Brain microvascular endothelial cell (primary cell): Measurements from ENCODE around the gene ZNF747.

Experiments
- DNase-seq: peaks from one replicate; pipeline ENCODE4 v3.0.0-alpha.2; 2020
- H3K27ac ChIP-seq: fragments of 250-450 bp; sonication (Bioruptor Pico); 2 replicates; pipeline ENCODE4 v1.5.1; 2020; ENCODE audit warnings: mild to moderate bottlenecking, moderate library complexity
- H3K27me3 ChIP-seq: fragments of 250-450 bp; sonication (Bioruptor Pico); replicated peaks from 2 replicates; pipeline ENCODE4 v1.5.1; 2020; ENCODE audit warnings: mild to moderate bottlenecking
- H3K36me3 ChIP-seq: fragments of 250-450 bp; sonication (Bioruptor Pico); replicated peaks from 2 replicates; pipeline ENCODE4 v1.5.1; 2020; ENCODE audit warnings: mild to moderate bottlenecking
- H3K4me3 ChIP-seq: 2 replicates; pipeline ENCODE4 v1.5.1; 2011; ENCODE audit warnings: low read depth, mild to moderate bottlenecking, control low read depth, low read length, moderate library complexity
- in situ Hi-C: cut with HindIII; loops from 2 replicates; pipeline ENCODE4 v1.10.0; 2017; ENCODE audit warnings: low sequenced_read_pairs, low pct_ligation_motif_present
- TF ChIP-seq, protein P1 (sequence below): IDR thresholded peaks from 2 replicates; pipeline ENCODE4 v1.5.1; 2011; ENCODE audit warnings: low read depth, mild to moderate bottlenecking, moderate library complexity, low read length, control low read depth, inconsistent platforms; ENCODE audit errors: missing control alignments

The ZNF747 gene

DNA sequence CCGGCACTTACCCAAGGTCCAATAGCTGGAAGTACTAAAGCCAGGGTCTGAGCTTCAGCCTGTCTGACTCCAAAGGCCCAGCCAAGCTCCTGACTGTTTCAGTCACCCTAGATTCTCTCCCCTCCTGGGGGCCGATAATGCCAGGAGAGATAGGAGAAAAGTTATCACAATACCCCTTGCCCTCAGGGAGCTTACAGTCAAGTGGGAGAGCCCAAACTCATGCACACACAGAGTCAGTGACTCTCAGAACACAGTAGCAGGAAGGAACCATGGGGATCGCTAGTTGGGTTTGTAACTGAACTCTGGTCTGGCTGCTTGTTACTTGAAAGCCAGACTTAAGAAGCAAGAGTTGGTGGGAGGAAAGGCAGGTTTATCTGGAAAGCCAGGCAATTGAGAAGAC is 23.1 kb downstream of the ZNF747 start:
- Histone ChIP-seq H3K4me3 (no peak overlapping the region), H3K27ac (no peak overlapping the region), H3K27me3 (no peaks in the 10 kb centered on the region), H3K36me3 (no peaks in the 10 kb centered on the region)
- TF ChIP-seq, protein P1, sequence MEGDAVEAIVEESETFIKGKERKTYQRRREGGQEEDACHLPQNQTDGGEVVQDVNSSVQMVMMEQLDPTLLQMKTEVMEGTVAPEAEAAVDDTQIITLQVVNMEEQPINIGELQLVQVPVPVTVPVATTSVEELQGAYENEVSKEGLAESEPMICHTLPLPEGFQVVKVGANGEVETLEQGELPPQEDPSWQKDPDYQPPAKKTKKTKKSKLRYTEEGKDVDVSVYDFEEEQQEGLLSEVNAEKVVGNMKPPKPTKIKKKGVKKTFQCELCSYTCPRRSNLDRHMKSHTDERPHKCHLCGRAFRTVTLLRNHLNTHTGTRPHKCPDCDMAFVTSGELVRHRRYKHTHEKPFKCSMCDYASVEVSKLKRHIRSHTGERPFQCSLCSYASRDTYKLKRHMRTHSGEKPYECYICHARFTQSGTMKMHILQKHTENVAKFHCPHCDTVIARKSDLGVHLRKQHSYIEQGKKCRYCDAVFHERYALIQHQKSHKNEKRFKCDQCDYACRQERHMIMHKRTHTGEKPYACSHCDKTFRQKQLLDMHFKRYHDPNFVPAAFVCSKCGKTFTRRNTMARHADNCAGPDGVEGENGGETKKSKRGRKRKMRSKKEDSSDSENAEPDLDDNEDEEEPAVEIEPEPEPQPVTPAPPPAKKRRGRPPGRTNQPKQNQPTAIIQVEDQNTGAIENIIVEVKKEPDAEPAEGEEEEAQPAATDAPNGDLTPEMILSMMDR, result no peak
- in situ Hi-C loops, result no loop called here
- DNase-seq, result no peak

DNA sequence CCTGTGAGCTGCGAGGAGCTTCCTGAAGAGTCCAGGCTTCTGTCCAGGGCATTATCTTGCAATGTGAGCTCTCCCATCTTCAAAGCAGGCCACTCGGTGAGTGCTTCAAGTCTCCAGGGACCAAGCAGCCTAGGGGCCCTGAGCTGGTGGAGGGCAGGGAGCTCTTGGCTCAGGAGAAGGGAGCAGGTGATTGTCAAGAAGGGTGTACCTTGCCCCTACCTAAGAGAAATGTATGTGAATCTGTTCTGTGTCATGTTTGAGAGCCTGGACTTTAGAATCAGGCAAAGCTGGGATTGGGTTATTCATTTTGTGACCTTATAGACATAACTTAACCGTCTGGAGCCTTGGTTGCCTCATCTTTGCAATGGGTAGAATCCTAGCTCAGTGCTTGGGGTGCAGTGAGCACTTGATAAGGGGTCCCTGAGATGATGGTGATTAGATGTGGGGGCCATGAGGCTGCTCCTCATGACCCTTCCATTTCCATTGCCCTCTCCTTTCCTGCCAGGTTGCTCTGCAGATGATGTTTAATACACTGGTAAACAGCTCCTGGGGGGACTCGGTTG is 24.2 kb downstream of the ZNF747 start:
- TF ChIP-seq, protein P1, result no peak
- Histone ChIP-seq H3K27ac (no peak overlapping the region), H3K4me3 (no peak overlapping the region), H3K36me3 (no peaks in the 10 kb centered on the region), H3K27me3 (no peaks in the 10 kb centered on the region)
- DNase-seq, result no peak
- in situ Hi-C loops, result no loop called here

- no peaks in the 10 kb centered on the region for H3K36me3 ChIP-seq
Measured at GRCh38 chr16:30509081-30509765, 25.4 kb downstream of the ZNF747 start.

DNA sequence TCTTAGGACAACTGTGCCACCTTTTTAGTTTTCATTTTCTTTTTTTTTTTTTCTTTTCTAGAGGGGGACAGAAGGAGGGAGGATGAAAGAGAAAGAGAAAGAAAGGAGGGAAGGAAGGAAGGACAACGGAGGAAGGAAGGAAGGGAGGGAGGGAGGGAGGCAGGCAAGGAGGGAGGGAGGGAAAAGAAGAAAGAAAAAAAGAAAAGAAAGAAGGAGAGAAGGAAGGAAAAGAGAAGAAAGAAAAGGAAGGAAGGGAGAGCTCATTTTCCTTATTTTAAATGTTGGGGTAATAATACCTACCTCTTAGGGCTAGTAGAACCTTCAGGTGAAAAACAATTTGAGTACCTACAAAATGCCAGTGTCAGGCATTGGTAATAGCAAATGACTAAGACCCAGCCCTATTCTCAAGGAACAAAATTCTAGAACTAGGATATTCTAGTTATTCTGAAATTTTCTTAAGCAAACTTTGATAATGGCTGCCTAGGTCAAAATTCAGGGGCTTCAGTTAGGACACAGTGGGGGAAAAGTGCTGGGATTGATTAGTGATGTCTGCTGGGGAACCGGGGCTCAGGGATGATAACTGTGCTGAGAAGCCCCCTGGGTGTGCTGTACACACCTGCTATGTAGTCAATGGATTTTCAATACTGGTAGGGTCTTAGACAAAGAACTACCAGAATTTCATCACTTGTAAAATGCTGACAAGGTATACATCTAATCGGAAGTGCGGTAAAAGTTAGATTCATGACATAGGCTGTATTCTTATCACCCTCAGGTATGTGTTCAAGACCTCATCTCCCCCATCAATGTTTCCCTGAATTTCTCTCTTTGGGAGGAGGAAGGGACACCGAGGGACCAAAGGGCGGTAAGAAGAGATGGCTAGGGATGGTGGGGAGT is 31.0 kb downstream of the ZNF747 start:
- no peak for DNase-seq
- H3K27ac ChIP-seq, result no peak overlapping the region
- in situ Hi-C loops, result no loop called here

More at GRCh38 chr16:30509081-30509765, 25.4 kb downstream of the ZNF747 start:
- Histone ChIP-seq H3K4me3 (no peak overlapping the region), H3K27ac (no peak overlapping the region), H3K27me3 (no peaks in the 10 kb centered on the region)
- no peak for DNase-seq
- TF ChIP-seq, protein P1, result no peak
- in situ Hi-C loops, result no loop called here

DNA sequence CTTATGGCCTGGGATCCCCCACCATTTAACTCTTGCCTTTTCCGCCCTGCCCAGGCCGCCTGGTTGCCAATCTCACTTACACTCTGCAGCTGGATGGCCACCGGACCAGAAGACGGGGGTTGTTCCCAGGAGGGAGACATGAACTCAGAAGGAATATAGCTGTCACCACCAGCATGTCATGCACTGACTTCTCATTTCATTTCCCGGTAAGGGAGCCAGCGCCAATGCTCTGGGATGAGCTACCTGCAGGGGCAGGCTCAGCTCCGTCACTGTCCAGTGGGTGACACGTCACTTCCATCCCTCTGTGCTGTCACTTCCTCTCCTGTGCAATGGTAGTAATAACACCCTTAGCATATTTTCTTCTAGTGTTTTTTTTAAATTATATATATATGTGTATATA is 35.4 kb downstream of the ZNF747 start:
- H3K27me3 ChIP-seq, result no peaks in the 10 kb centered on the region
- TF ChIP-seq, protein P1, result no peak
- H3K4me3 ChIP-seq, result no peak overlapping the region
- H3K27ac ChIP-seq, result no peak overlapping the region
- in situ Hi-C loops, result no loop called here
- H3K36me3 ChIP-seq, result no peaks in the 10 kb centered on the region
- no peak for DNase-seq

More for the DNA sequence above, 31.0 kb downstream of the ZNF747 start:
- Histone ChIP-seq H3K36me3 (no peaks in the 10 kb centered on the region), H3K27me3 (no peaks in the 10 kb centered on the region), H3K4me3 (no peak overlapping the region)
- TF ChIP-seq, protein P1, result no peak
